AG09319 (cell line): Measurements from ENCODE around the gene SPINT2.
"Not testable (repeated sequence)": the region's sequence is repeated elsewhere in the genome, so short reads cannot be mapped to it uniquely, and the experiment has no call there.

ENCODE experiments used
- DNase-seq: peaks from one replicate; pipeline ENCODE4 v3.0.0-alpha.2; 2010; ENCODE audit warnings: low read depth; ENCODE audit errors: extremely low read depth
- CTCF ChIP-seq: IDR thresholded peaks from 2 replicates; pipeline ENCODE4 v1.5.1; 2011; ENCODE audit warnings: low read depth, mild to moderate bottlenecking, inconsistent platforms, low read length, moderate library complexity

Gene SPINT2

GRCh38 chr19:38329651-38330050 lies 65.3 kb downstream of the SPINT2 start:
- no peak for TF ChIP-seq CTCF
- DNase-seq = no peak

- TF ChIP-seq CTCF = no peak
- no peak for DNase-seq
These were observed 67.4 kb downstream of the SPINT2 start for GRCh38 chr19:38331728-38332127.

- no peak for DNase-seq
- TF ChIP-seq CTCF = no peak
These were observed 68.9 kb downstream of the SPINT2 start for GRCh38 chr19:38333245-38333644.

- DNase-seq = peak; percentile 83
- no peak for TF ChIP-seq CTCF
These were observed 71.7 kb downstream of the SPINT2 start for GRCh38 chr19:38335949-38336637.

GRCh38 chr19:38336638-38337359 lies 72.4 kb downstream of the SPINT2 start:
- TF ChIP-seq CTCF = no peak
- DNase-seq = peak; percentile 72

GRCh38 chr19:38337360-38337653 lies 72.9 kb downstream of the SPINT2 start:
- no peak for DNase-seq
- TF ChIP-seq CTCF = no peak

- DNase-seq = not testable (repeated sequence)
These were observed 74.6 kb downstream of the SPINT2 start for GRCh38 chr19:38339011-38339410.

GRCh38 chr19:38340927-38341326 lies 76.6 kb downstream of the SPINT2 start:
- DNase-seq = no peak
- TF ChIP-seq CTCF = no peak
